Epithelial cell of proximal tubule (primary cell): ENCODE data around the gene GGA2. TPM values are rescaled to one million over a fixed set of nuclear protein-coding genes. Genes with fewer than 3 reads are reported as not detected.
"Not testable (repeated sequence)": the region's sequence is repeated elsewhere in the genome, so short reads cannot be mapped to it uniquely, and the experiment has no call there.

Experiments used
- DNase-seq: peaks from one replicate; pipeline ENCODE4 v3.0.0-alpha.2; 2011; ENCODE audit warnings: low read depth
- H3K4me3 ChIP-seq: 2 replicates; pipeline ENCODE4 v1.5.1; 2011; ENCODE audit warnings: low read depth, mild to moderate bottlenecking, low read length
- total RNA-seq: library from RNA; depleted of rRNA; stranded (reverse); fragments of >200 nt; gene quantifications from 2 replicates; pipeline ENCODE4 v1.2.3, GENCODE V29; 2015
- TF ChIP-seq, protein P1 (sequence below): conservative IDR thresholded peaks from 2 replicates; pipeline ENCODE4 v1.5.1; 2012; ENCODE audit warnings: low read depth, mild to moderate bottlenecking, low read length

Gene GGA2
- total RNA-seq, 1 donor from 2014 or later: 30.8 TPM

DNA sequence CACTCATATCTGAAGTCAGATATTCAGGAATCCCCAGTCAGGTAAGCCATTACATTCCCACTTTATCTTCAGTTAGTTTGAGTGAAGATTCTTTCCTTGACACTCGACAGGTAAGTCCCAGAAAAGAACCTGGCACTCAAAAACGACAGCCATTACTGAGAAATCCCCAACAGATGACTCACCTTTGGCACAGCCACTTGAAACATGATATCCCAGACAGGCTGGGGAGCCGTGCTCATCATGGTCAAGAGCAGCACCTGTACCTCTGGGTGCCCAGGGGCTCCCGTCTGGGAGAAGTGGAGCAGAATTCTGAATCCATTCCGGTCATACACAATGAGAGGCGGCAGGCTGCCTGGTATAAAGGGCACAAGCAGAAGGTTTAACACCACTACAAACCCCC, 40.5 kb downstream of the GGA2 start:
- TF ChIP-seq, protein P1, sequence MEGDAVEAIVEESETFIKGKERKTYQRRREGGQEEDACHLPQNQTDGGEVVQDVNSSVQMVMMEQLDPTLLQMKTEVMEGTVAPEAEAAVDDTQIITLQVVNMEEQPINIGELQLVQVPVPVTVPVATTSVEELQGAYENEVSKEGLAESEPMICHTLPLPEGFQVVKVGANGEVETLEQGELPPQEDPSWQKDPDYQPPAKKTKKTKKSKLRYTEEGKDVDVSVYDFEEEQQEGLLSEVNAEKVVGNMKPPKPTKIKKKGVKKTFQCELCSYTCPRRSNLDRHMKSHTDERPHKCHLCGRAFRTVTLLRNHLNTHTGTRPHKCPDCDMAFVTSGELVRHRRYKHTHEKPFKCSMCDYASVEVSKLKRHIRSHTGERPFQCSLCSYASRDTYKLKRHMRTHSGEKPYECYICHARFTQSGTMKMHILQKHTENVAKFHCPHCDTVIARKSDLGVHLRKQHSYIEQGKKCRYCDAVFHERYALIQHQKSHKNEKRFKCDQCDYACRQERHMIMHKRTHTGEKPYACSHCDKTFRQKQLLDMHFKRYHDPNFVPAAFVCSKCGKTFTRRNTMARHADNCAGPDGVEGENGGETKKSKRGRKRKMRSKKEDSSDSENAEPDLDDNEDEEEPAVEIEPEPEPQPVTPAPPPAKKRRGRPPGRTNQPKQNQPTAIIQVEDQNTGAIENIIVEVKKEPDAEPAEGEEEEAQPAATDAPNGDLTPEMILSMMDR: no peak
- DNase-seq: no peak
- H3K4me3 ChIP-seq: no peak overlapping the region

- H3K4me3 ChIP-seq: no peak overlapping the region
- TF ChIP-seq, protein P1: no peak
- no peak for DNase-seq
Observed at GRCh38 chr16:23466162-23466885, 44.0 kb downstream of the GGA2 start.

GRCh38 chr16:23465179-23465578, 45.1 kb downstream of the GGA2 start:
- no peak overlapping the region for H3K4me3 ChIP-seq
- no peak for DNase-seq
- TF ChIP-seq, protein P1: no peak

- TF ChIP-seq, protein P1: no peak
- no peak overlapping the region for H3K4me3 ChIP-seq
Observed at GRCh38 chr16:23464196-23464595, 46.1 kb downstream of the GGA2 start.

GRCh38 chr16:23462994-23463393, 47.3 kb downstream of the GGA2 start:
- DNase-seq, H3K4me3 ChIP-seq: not testable (repeated sequence)

More at GRCh38 chr16:23464196-23464595, 46.1 kb downstream of the GGA2 start:
- no peak for DNase-seq

- DNase-seq: no peak
- TF ChIP-seq, protein P1: no peak
- peak overlapping the region; percentile 99 for H3K4me3 ChIP-seq
Observed at GRCh38 chr16:23453338-23454052, 56.8 kb downstream of the GGA2 start.

DNA sequence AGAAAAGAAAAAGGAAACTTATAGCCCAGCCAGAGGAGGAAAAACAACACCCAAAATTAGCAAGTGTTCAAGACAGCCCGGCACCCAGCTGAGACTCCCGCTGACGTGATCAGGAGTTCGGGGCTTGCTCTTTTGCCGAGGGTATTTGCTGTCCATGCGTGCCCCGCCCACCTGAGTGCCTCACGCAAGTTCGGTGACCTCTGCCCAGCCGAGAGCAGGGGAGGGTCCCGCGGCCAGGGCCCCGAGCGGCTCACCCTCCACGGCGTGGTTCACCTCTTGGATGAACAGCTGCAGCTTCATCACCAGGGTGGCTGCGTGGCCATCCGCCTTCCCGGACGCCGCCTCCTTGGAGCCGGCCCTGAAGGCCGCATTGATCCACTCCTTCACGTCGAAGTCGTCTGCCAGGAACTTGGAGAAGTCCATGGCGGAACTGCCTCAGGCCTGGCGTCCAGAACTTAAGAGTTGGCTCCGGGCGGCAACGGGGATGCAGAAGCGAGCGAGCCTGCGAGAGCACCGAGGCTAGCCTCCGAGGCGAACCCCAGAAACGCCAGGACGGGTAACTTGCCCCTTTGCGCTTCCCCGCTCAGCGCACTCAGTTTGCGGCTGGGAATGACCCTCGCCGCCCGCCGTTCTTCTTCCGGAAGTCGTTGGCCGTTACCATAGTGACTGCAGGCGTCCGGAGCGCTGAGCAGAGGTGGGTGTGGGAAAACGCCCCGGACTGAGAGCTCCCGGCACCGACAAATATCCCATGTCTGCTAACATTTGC, 57.5 kb downstream of the GGA2 start, which contains the start of gene COG7:
Gene COG7 (minus strand): TSS at position 618 of the 766 bp plus-strand sequence. CDS start 195 bp downstream, at position 423.
- H3K4me3 ChIP-seq: peak within 1 kb of the TSS; percentile 99
- DNase-seq: no peak
- TF ChIP-seq, protein P1: no peak
